ENCODE data around the gene XCR1. TPM values are rescaled to one million over a fixed set of nuclear protein-coding genes. Genes with fewer than 3 reads are reported as not detected.

The XCR1 gene
- total RNA-seq, 2 experiments from 2014 or later: not detected

DNA sequence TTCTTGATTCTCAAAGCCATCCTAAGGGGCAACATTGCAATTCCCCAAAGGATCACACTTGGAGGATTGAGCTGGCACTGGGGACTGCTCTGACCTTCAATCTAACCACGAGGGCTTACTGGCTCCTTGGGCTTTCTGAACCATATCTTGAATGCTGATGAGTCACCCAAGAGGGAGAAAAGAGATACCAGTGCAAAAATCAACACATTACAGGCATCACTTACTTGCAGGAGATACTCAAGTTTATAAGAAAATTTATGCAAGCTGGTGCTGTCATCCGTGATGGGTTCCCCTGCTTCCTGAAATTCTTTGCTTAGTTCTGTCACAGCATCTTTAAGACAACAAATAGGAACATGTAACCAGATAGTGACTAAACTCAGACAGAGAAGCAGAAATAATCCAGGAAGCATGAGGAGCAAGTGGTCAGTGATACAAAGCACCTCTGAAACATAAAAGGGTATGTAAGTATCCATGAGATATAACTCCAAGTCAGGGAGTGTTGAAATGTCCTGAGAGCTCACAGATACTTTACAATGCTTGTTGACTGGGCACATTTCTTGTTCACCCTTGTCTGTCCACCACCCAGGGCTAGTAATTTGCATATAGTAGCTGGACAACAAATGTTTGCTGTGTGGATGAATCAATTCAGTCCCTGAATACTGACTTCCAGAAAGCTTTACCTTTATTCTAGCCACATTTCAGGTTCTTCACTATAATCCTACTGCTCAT, 45.8 kb downstream of the XCR1 start:
- Histone ChIP-seq H3K4me1 (ENCODE audit: insufficient read depth, low read length, poor library complexity, severe bottlenecking) (no peaks in the 10 kb centered on the region), H3K4me3 (ENCODE audit: low read depth, low read length, poor library complexity, severe bottlenecking) (no peak overlapping the region), H3K27ac (ENCODE audit: low read depth, low read length, poor library complexity, severe bottlenecking) (no peak overlapping the region), H3K9me3 (ENCODE audit: low read length) (no peaks in the 10 kb centered on the region), H3K79me2 (ENCODE audit: insufficient read depth, low read depth, low read length) (no peaks in the 10 kb centered on the region), H3K9me2 (ENCODE audit: insufficient read depth, low read length) (no peaks in the 10 kb centered on the region), H3K4me2 (ENCODE audit: low read length) (no peak overlapping the region), H2AFZ (ENCODE audit: low read length) (no peak overlapping the region), H3K36me3 (ENCODE audit: insufficient read depth, low read length) (peaks cover 79% of the 10 kb centered on the region), H4K20me1 (ENCODE audit: insufficient read depth, low read length) (no peaks in the 10 kb centered on the region; the same call in 1 of the 2 replicates)
- no TSS peak for BruUV-seq (replicated peaks)
- no peak for TF ChIP-seq EZH2phosphoT487 (IDR thresholded peaks at IDR 0.05; ENCODE audit: borderline replicate concordance, low read depth, low read length)
- TF ChIP-seq, protein P1, sequence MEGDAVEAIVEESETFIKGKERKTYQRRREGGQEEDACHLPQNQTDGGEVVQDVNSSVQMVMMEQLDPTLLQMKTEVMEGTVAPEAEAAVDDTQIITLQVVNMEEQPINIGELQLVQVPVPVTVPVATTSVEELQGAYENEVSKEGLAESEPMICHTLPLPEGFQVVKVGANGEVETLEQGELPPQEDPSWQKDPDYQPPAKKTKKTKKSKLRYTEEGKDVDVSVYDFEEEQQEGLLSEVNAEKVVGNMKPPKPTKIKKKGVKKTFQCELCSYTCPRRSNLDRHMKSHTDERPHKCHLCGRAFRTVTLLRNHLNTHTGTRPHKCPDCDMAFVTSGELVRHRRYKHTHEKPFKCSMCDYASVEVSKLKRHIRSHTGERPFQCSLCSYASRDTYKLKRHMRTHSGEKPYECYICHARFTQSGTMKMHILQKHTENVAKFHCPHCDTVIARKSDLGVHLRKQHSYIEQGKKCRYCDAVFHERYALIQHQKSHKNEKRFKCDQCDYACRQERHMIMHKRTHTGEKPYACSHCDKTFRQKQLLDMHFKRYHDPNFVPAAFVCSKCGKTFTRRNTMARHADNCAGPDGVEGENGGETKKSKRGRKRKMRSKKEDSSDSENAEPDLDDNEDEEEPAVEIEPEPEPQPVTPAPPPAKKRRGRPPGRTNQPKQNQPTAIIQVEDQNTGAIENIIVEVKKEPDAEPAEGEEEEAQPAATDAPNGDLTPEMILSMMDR (conservative IDR thresholded peaks at IDR 0.05; ENCODE audit: low read length): no peak
- POLR2A ChIA-PET: interaction anchor here (1.3 kb wide), 1 partner anchor 13 kb away, joined by 3 read pairs; no protein-coding TSS in a partner anchor
- intact Hi-C loops (cut with micrococcal nuclease; ENCODE audit: unreplicated experiment): no loop called here
- no peak for DNase-seq (ENCODE audit: low spot score)
- CTCF ChIA-PET (ENCODE audit: unreplicated experiment): no interaction called here

DNA sequence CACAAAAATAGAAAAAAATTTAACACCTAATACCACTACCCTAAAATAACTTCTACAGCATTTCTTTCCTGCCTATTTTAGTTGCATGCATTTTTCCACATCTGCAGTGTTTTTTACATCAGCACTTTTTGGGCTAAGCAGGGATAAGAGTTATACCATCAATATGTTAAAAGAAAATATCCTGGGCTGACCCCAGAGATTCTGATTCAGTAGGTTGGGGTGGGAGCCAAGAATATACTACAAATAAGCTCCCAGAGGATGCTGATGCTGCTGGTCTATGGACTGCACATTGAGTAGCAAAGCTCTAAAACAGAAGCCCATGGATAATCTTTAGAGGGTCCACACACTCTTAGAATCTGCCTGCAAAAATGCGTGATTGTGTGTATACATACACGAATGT, 46.5 kb downstream of the XCR1 start:
- peaks cover 85% of the 10 kb centered on the region for H3K36me3 ChIP-seq (ENCODE audit: insufficient read depth, low read length)
- intact Hi-C loops (cut with micrococcal nuclease; ENCODE audit: unreplicated experiment): no loop called here
- H3K79me2 ChIP-seq (ENCODE audit: insufficient read depth, low read depth, low read length): no peaks in the 10 kb centered on the region
- TF ChIP-seq, protein P1 (conservative IDR thresholded peaks at IDR 0.05; ENCODE audit: low read length): no peak
- no peak for TF ChIP-seq EZH2phosphoT487 (IDR thresholded peaks at IDR 0.05; ENCODE audit: borderline replicate concordance, low read depth, low read length)
- no peaks in the 10 kb centered on the region; the same call in 1 of the 2 replicates for H4K20me1 ChIP-seq (ENCODE audit: insufficient read depth, low read length)
- H3K4me2 ChIP-seq (ENCODE audit: low read length): no peak overlapping the region
- no peaks in the 10 kb centered on the region for H3K9me3 ChIP-seq (ENCODE audit: low read length)
- no peak overlapping the region for H3K27ac ChIP-seq (ENCODE audit: low read depth, low read length, poor library complexity, severe bottlenecking)
- no peaks in the 10 kb centered on the region for H3K9me2 ChIP-seq (ENCODE audit: insufficient read depth, low read length)
- H3K4me3 ChIP-seq (ENCODE audit: low read depth, low read length, poor library complexity, severe bottlenecking): no peak overlapping the region
- ChIA-PET CTCF (ENCODE audit: unreplicated experiment) (no interaction called here), POLR2A (interaction anchor here (1.3 kb wide), 1 partner anchor 12 kb away, joined by 3 read pairs; no protein-coding TSS in a partner anchor)
- BruUV-seq (replicated peaks): no TSS peak
- H2AFZ ChIP-seq (ENCODE audit: low read length): no peak overlapping the region
- H3K4me1 ChIP-seq (ENCODE audit: insufficient read depth, low read length, poor library complexity, severe bottlenecking): no peaks in the 10 kb centered on the region
- DNase-seq (ENCODE audit: low spot score): no peak

DNA sequence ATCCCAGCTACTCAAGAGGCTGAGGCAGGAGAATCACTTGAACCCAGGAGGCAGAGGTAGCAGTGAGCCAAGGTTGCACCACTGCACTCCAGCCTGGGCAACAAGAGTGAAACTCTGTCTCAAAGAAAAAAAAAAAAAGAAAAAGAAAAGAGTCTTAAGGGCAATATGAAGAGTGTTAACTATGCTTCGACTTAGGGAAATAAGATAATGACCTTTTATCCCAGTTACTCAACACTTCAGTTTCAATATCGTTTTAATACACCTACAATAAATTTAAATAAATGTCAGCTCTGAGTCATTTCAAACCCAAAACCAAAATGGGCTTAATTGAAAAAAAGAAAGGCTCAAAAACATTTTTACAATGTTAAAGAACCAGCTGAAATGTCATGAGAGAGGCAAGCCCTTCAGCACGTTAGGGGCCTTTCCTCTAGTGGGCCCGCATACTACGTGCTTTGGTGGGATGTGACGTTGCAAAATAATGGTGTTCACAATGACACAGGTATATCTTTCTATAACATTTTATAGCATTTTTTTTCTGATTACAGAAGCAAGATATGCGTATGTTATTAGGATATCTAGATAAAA, 47.0 kb downstream of the XCR1 start:
- no TSS peak for BruUV-seq (replicated peaks)
- intact Hi-C loops (cut with micrococcal nuclease; ENCODE audit: unreplicated experiment): no loop called here
- ChIA-PET POLR2A (no interaction called here), CTCF (ENCODE audit: unreplicated experiment) (no interaction called here)
- Histone ChIP-seq H3K4me2 (ENCODE audit: low read length) (no peak overlapping the region), H3K36me3 (ENCODE audit: insufficient read depth, low read length) (peaks cover 90% of the 10 kb centered on the region), H4K20me1 (ENCODE audit: insufficient read depth, low read length) (no peaks in the 10 kb centered on the region), H3K9me3 (ENCODE audit: low read length) (no peaks in the 10 kb centered on the region), H3K9me2 (ENCODE audit: insufficient read depth, low read length) (no peaks in the 10 kb centered on the region), H3K79me2 (ENCODE audit: insufficient read depth, low read depth, low read length) (no peaks in the 10 kb centered on the region), H3K27ac (ENCODE audit: low read depth, low read length, poor library complexity, severe bottlenecking) (no peak overlapping the region), H3K4me3 (ENCODE audit: low read depth, low read length, poor library complexity, severe bottlenecking) (no peak overlapping the region), H2AFZ (ENCODE audit: low read length) (no peak overlapping the region), H3K4me1 (ENCODE audit: insufficient read depth, low read length, poor library complexity, severe bottlenecking) (no peaks in the 10 kb centered on the region)
- no peak for DNase-seq (ENCODE audit: low spot score)
- no peak for TF ChIP-seq EZH2phosphoT487 (IDR thresholded peaks at IDR 0.05; ENCODE audit: borderline replicate concordance, low read depth, low read length)
- TF ChIP-seq, protein P1 (conservative IDR thresholded peaks at IDR 0.05; ENCODE audit: low read length): no peak
